Testis (tissue), 2 donors: ENCODE measurements around the gene HGD.

ENCODE experiments used
- POLR2A ChIP-seq: fragments of 450-650 bp; IDR thresholded peaks from one replicate; pipeline ENCODE4 v1.6.1; 2017; ENCODE audit warnings: antibody characterized with exemption, mild to moderate bottlenecking, moderate library complexity
- TF ChIP-seq, protein P1 (sequence below), 3 experiments: fragments of 450-650 bp in 2 of 3; fragments of 200-600 bp in 1 of 3; sonication (generic) in 1 of 3; IDR thresholded peaks; one replicate each; pipeline ENCODE4 v1.5.1; 2016 to 2019; ENCODE audit warnings: antibody characterized with exemption in 3 of 3, mild to moderate bottlenecking in 2 of 3, moderate library complexity in 1 of 3

GRCh38 chr3:120673116-120673515 is 8.9 kb downstream of the HGD start:
- TF ChIP-seq, protein P1, sequence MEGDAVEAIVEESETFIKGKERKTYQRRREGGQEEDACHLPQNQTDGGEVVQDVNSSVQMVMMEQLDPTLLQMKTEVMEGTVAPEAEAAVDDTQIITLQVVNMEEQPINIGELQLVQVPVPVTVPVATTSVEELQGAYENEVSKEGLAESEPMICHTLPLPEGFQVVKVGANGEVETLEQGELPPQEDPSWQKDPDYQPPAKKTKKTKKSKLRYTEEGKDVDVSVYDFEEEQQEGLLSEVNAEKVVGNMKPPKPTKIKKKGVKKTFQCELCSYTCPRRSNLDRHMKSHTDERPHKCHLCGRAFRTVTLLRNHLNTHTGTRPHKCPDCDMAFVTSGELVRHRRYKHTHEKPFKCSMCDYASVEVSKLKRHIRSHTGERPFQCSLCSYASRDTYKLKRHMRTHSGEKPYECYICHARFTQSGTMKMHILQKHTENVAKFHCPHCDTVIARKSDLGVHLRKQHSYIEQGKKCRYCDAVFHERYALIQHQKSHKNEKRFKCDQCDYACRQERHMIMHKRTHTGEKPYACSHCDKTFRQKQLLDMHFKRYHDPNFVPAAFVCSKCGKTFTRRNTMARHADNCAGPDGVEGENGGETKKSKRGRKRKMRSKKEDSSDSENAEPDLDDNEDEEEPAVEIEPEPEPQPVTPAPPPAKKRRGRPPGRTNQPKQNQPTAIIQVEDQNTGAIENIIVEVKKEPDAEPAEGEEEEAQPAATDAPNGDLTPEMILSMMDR (IDR thresholded peaks at IDR 0.05), result no peak
- no peak for TF ChIP-seq POLR2A
